Adipocyte (in vitro differentiated cells): Measurements from ENCODE around the gene ZNRF1.

ENCODE experiments used
- DNase-seq: peaks from one replicate; pipeline ENCODE4 v3.0.0-alpha.2; 2015; ENCODE audit warnings: low read depth
- H3K27me3 ChIP-seq: replicated peaks from 2 replicates; pipeline ENCODE4 v1.7.0; 2013; ENCODE audit warnings: mild to moderate bottlenecking, low read length, moderate library complexity; ENCODE audit not compliant: control insufficient read depth, insufficient read depth
- H3K36me3 ChIP-seq: 2 replicates; pipeline ENCODE4 v1.7.0; 2013; ENCODE audit warnings: low read length, mild to moderate bottlenecking, moderate library complexity; ENCODE audit not compliant: control insufficient read depth, insufficient read depth, severe bottlenecking
- H3K4me1 ChIP-seq: 2 replicates; pipeline ENCODE4 v1.7.0; 2013; ENCODE audit warnings: mild to moderate bottlenecking, low read length, moderate library complexity; ENCODE audit not compliant: control insufficient read depth, insufficient read depth
- H3K4me3 ChIP-seq: 2 replicates; pipeline ENCODE4 v1.7.0; 2013; ENCODE audit warnings: mild to moderate bottlenecking, low read length, moderate library complexity
- H3K9ac ChIP-seq: 2 replicates; pipeline ENCODE4 v1.7.0; 2013; ENCODE audit warnings: mild to moderate bottlenecking, low read length, moderate library complexity
- H3K9me3 ChIP-seq: 2 replicates; pipeline ENCODE4 v1.7.0; 2013; ENCODE audit warnings: mild to moderate bottlenecking, low read length, moderate library complexity; ENCODE audit not compliant: control insufficient read depth

Gene ZNRF1

GRCh38 chr16:75113541-75114121, 114.8 kb downstream of the ZNRF1 start:
- peaks cover 3% of the 10 kb centered on the region for H3K27me3 ChIP-seq
- no peak overlapping the region for H3K4me3 ChIP-seq
- H3K9ac ChIP-seq, result no peak overlapping the region
- H3K4me1 ChIP-seq, result peaks cover 29% of the 10 kb centered on the region
- no peak for DNase-seq
- no peaks in the 10 kb centered on the region for H3K9me3 ChIP-seq
- H3K36me3 ChIP-seq, result no peaks in the 10 kb centered on the region

- Histone ChIP-seq H3K27me3 (peaks cover 3% of the 10 kb centered on the region), H3K9ac (no peak overlapping the region), H3K9me3 (no peaks in the 10 kb centered on the region), H3K4me3 (no peak overlapping the region), H3K36me3 (no peaks in the 10 kb centered on the region), H3K4me1 (peaks cover 21% of the 10 kb centered on the region)
- DNase-seq, result no peak
These were observed 115.5 kb downstream of the ZNRF1 start for GRCh38 chr16:75114179-75114945.

- peak overlapping the region; percentile 86 for H3K4me3 ChIP-seq
- no peak for DNase-seq
- H3K36me3 ChIP-seq, result no peaks in the 10 kb centered on the region
- no peaks in the 10 kb centered on the region for H3K9me3 ChIP-seq
- H3K27me3 ChIP-seq, result peaks cover 3% of the 10 kb centered on the region
- no peak overlapping the region for H3K9ac ChIP-seq
- peaks cover 13% of the 10 kb centered on the region for H3K4me1 ChIP-seq
These were observed 116.4 kb downstream of the ZNRF1 start for GRCh38 chr16:75114946-75115825.

- DNase-seq, result no peak
- H3K9me3 ChIP-seq, result peaks cover 4% of the 10 kb centered on the region
- peak within 1 kb of the TSS; percentile 80 for H3K9ac ChIP-seq
- H3K4me1 ChIP-seq, result peaks cover 4% of the 10 kb centered on the region
- H3K36me3 ChIP-seq, result no peaks in the 10 kb centered on the region
- peak within 1 kb of the TSS; percentile 86 for H3K4me3 ChIP-seq
- peaks cover 3% of the 10 kb centered on the region for H3K27me3 ChIP-seq
These were observed 117.5 kb downstream of the ZNRF1 start, which contains the start of gene LDHD for GRCh38 chr16:75116081-75116910. LDHD (minus strand) TSS chr16:75116780; CDS start chr16:75116720, 60 bp downstream.

GRCh38 chr16:75116911-75117245, 118.1 kb downstream of the ZNRF1 start:
- Histone ChIP-seq H3K4me1 (peaks cover 4% of the 10 kb centered on the region), H3K4me3 (peak overlapping the region; percentile 86), H3K27me3 (peaks cover 3% of the 10 kb centered on the region), H3K9me3 (peaks cover 10% of the 10 kb centered on the region), H3K36me3 (no peaks in the 10 kb centered on the region), H3K9ac (no peak overlapping the region)
- DNase-seq, result no peak

- H3K4me1 ChIP-seq, result peaks cover 4% of the 10 kb centered on the region
- peaks cover 3% of the 10 kb centered on the region for H3K27me3 ChIP-seq
- DNase-seq, result no peak
- H3K4me3 ChIP-seq, result no peak overlapping the region
- no peaks in the 10 kb centered on the region for H3K36me3 ChIP-seq
- no peak overlapping the region for H3K9ac ChIP-seq
- peaks cover 19% of the 10 kb centered on the region for H3K9me3 ChIP-seq
These were observed 120.2 kb downstream of the ZNRF1 start for GRCh38 chr16:75118943-75119539.

- Histone ChIP-seq H3K4me1 (peaks cover 4% of the 10 kb centered on the region), H3K36me3 (no peaks in the 10 kb centered on the region), H3K9me3 (peaks cover 19% of the 10 kb centered on the region), H3K27me3 (peaks cover 3% of the 10 kb centered on the region), H3K4me3 (no peak overlapping the region), H3K9ac (no peak overlapping the region)
- DNase-seq, result no peak
These were observed 121.4 kb downstream of the ZNRF1 start for GRCh38 chr16:75120253-75120652.

- Histone ChIP-seq H3K4me3 (no peak overlapping the region), H3K9ac (no peak overlapping the region), H3K36me3 (no peaks in the 10 kb centered on the region), H3K9me3 (peaks cover 19% of the 10 kb centered on the region), H3K4me1 (no peaks in the 10 kb centered on the region), H3K27me3 (peaks cover 3% of the 10 kb centered on the region)
- DNase-seq, result no peak
These were observed 123.2 kb downstream of the ZNRF1 start for GRCh38 chr16:75121949-75122568.

GRCh38 chr16:75122609-75123008, 123.8 kb downstream of the ZNRF1 start:
- Histone ChIP-seq H3K9ac (no peak overlapping the region), H3K4me3 (no peak overlapping the region), H3K4me1 (no peaks in the 10 kb centered on the region), H3K36me3 (no peaks in the 10 kb centered on the region), H3K9me3 (peaks cover 23% of the 10 kb centered on the region), H3K27me3 (peaks cover 3% of the 10 kb centered on the region)
- DNase-seq, result no peak

GRCh38 chr16:75127713-75128415, 129.0 kb downstream of the ZNRF1 start:
- Histone ChIP-seq H3K4me3 (no peak overlapping the region), H3K36me3 (no peaks in the 10 kb centered on the region), H3K27me3 (peaks cover 5% of the 10 kb centered on the region), H3K4me1 (no peaks in the 10 kb centered on the region), H3K9me3 (peaks cover 10% of the 10 kb centered on the region), H3K9ac (no peak overlapping the region)
- no peak for DNase-seq
